ENCODE results near the gene EFNA4.

The EFNA4 gene

GRCh38 chr1:155057104-155057503 lies 6.4 kb upstream of the EFNA4 start:
- Histone ChIP-seq H3K27ac (no peak overlapping the region), H3K36me3 (peaks cover 19 to 80% (median 80%) of the 10 kb centered on the region in 3 donors), H3K4me1 (peaks cover 0 to 24% (median 18%) of the 10 kb centered on the region in 4 donors), H3K9me3 (no peaks in the 10 kb centered on the region), H3K4me3 (no peak overlapping the region), H3K27me3 (no peaks in the 10 kb centered on the region)
- DNase-seq = no peak
- intact Hi-C loops (cut with DNase I; ENCODE audit: low total_unique reads) = no loop called here
- no peak for TF ChIP-seq CTCF (IDR thresholded peaks at IDR 0.05)

GRCh38 chr1:155057788-155058211 lies 5.7 kb upstream of the EFNA4 start:
- Histone ChIP-seq H3K9me3 (no peaks in the 10 kb centered on the region), H3K27me3 (no peaks in the 10 kb centered on the region), H3K36me3 (peaks cover 19 to 80% (median 80%) of the 10 kb centered on the region in 3 donors), H3K4me3 (no peak overlapping the region), H3K4me1 (peaks cover 0 to 24% (median 18%) of the 10 kb centered on the region in 4 donors), H3K27ac (no peak overlapping the region)
- no peak for TF ChIP-seq CTCF (IDR thresholded peaks at IDR 0.05)
- intact Hi-C loops (cut with DNase I; ENCODE audit: low total_unique reads) = no loop called here
- DNase-seq = no peak

GRCh38 chr1:155060736-155061135 lies 2.8 kb upstream of the EFNA4 start:
- no peaks in the 10 kb centered on the region for H3K9me3 ChIP-seq
- H3K4me3 ChIP-seq = no peak overlapping the region
- peaks cover 14 to 58% (median 54%) of the 10 kb centered on the region in 3 donors for H3K36me3 ChIP-seq
- no peak for DNase-seq
- no peaks in the 10 kb centered on the region for H3K27me3 ChIP-seq
- peaks cover 0 to 37% (median 28%) of the 10 kb centered on the region in 4 donors for H3K4me1 ChIP-seq
- H3K27ac ChIP-seq = no peak overlapping the region
- no peak for TF ChIP-seq CTCF (IDR thresholded peaks at IDR 0.05)
- intact Hi-C loops (cut with DNase I; ENCODE audit: low total_unique reads) = loop anchor here (5.0 kb wide), 1 partner anchor 98 kb away; the partner anchor contains the start of gene PYGO2

DNA sequence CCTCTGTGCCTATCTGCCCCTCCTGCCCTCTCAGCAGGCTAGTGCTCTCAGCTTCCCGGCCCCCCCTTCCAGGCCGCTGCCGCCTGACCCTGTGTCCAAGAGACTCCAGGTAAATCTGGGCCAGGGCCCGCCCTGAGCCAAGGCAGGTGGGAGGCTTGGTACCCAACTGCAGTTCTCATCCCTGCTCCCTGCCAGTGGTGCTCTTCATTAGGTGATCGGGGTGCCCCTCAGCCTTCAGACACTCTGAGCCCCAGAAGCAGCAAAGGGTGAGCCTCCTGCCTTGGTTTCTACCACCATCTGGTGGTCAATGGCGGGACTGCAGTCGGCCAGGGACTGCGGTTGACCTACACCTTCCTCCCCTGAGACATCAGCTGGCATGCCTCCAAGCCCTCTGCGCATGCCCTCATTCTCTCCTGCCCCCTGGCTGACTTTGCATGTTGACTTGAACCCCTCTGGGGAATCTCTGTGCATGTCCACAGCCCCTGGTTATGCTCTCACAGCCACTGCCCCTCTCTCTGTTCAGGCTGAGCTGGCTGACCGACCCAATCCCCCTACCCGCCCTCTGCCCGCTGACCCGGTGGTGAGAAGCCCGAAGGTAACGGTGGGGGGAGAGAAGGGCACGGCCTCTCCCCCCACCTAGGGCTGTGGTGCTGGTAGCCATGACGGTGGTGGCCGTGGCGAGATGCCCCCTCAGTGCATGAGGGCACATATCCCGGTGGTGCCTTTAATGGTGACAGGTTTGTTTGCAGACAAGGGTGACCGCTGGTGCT lies 2.0 kb upstream of the EFNA4 start:
- Histone ChIP-seq H3K4me1 (peaks cover 0 to 37% (median 28%) of the 10 kb centered on the region in 4 donors), H3K27ac (no peak overlapping the region), H3K36me3 (peaks cover 13 to 53% (median 46%) of the 10 kb centered on the region in 3 donors), H3K27me3 (no peaks in the 10 kb centered on the region), H3K4me3 (no peak overlapping the region), H3K9me3 (no peaks in the 10 kb centered on the region)
- peak; percentile 81 to 86 for DNase-seq
- intact Hi-C loops (cut with DNase I; ENCODE audit: low total_unique reads) = loop anchor here (2.0 to 5.0 kb wide), 2 partner anchors 23 to 99 kb away; partner anchors contain the start of gene PYGO2
- TF ChIP-seq CTCF (IDR thresholded peaks at IDR 0.05) = peak; percentile 98 to 99

DNA sequence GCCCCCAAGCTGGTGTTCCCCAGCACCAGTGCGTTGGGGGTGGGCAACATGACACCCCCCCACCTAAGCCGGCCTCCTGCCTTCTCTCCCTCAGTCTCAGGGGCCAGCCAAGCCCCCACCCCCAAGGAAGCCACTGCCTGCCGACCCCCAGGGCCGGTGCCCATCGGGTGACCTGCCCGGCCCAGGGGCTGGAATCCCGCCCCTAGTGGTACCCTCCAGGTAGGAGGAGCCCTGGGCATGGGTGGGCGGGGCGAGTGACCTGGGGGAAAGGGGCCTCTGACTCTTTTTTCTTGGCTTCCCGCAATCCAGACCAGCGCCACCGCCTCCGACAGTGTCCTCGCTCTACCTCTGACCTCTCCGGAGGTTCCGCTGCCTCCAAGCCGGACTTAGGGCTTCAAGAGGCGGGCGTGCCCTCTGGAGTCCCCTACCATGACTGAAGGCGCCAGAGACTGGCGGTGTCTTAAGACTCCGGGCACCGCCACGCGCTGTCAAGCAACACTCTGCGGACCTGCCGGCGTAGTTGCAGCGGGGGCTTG lies 1.3 kb upstream of the EFNA4 start:
- H3K36me3 ChIP-seq = peaks cover 7 to 50% (median 39%) of the 10 kb centered on the region in 3 donors
- peaks cover 0 to 37% (median 28%) of the 10 kb centered on the region in 4 donors for H3K4me1 ChIP-seq
- no peak for DNase-seq
- H3K9me3 ChIP-seq = no peaks in the 10 kb centered on the region
- no peak overlapping the region for H3K27ac ChIP-seq
- no peaks in the 10 kb centered on the region for H3K27me3 ChIP-seq
- H3K4me3 ChIP-seq = no peak overlapping the region
- no peak for TF ChIP-seq CTCF (IDR thresholded peaks at IDR 0.05)
- intact Hi-C loops (cut with DNase I; ENCODE audit: low total_unique reads) = loop anchor here (2.0 to 5.0 kb wide), 2 partner anchors 23 to 100 kb away; partner anchors contain the start of gene PYGO2

All from tibial artery (tissue), 4 donors.